HG02759 (cell line): ENCODE results near the gene DICER1.

Experiments
- ATAC-seq: cut with Tn5 transposase; IDR thresholded peaks from one replicate; pipeline ENCODE4 v1.9.1; 2021; ENCODE audit warnings: mild to moderate bottlenecking, moderate library complexity; ENCODE audit not compliant: unreplicated experiment

Gene DICER1

GRCh38 chr14:95063391-95063790 lies 93.9 kb downstream of the DICER1 start:
- ATAC-seq: no peak

- no peak for ATAC-seq
Observed at GRCh38 chr14:95062946-95063345, 94.4 kb downstream of the DICER1 start.

GRCh38 chr14:95062220-95062619 lies 95.1 kb downstream of the DICER1 start:
- ATAC-seq: no peak

- no peak for ATAC-seq
Observed at GRCh38 chr14:95061317-95062093, 95.8 kb downstream of the DICER1 start.

GRCh38 chr14:95059126-95059525 lies 98.2 kb downstream of the DICER1 start:
- no peak for ATAC-seq

GRCh38 chr14:95058491-95058890 lies 98.8 kb downstream of the DICER1 start:
- no peak for ATAC-seq

- no peak for ATAC-seq
Observed at GRCh38 chr14:95057851-95058250, 99.5 kb downstream of the DICER1 start.

- no peak for ATAC-seq
Observed at GRCh38 chr14:95057147-95057546, 100.2 kb downstream of the DICER1 start.

- no peak for ATAC-seq
Observed at GRCh38 chr14:95056476-95056875, 100.9 kb downstream of the DICER1 start.

- no peak for ATAC-seq
Observed at GRCh38 chr14:95055318-95055717, 102.0 kb downstream of the DICER1 start.

GRCh38 chr14:95054346-95055280 lies 102.7 kb downstream of the DICER1 start:
- ATAC-seq: no peak

- ATAC-seq: no peak
Observed at GRCh38 chr14:95052016-95052585, 105.2 kb downstream of the DICER1 start.

- no peak for ATAC-seq
Observed at GRCh38 chr14:95049952-95050351, 107.4 kb downstream of the DICER1 start.

- ATAC-seq: no peak
Observed at GRCh38 chr14:95048771-95049312, 108.5 kb downstream of the DICER1 start.

- ATAC-seq: no peak
Observed at GRCh38 chr14:95047754-95048153, 109.6 kb downstream of the DICER1 start.

GRCh38 chr14:95046711-95047681 lies 110.3 kb downstream of the DICER1 start:
- no peak for ATAC-seq

- ATAC-seq: no peak
Observed at GRCh38 chr14:95045836-95046430, 111.4 kb downstream of the DICER1 start.

GRCh38 chr14:95045106-95045701 lies 112.1 kb downstream of the DICER1 start:
- ATAC-seq: no peak

GRCh38 chr14:95044463-95045105 lies 112.7 kb downstream of the DICER1 start:
- no peak for ATAC-seq
